NCI-H1092 treated with DMSO at 0.1 percent for 48 hours (cell line): ENCODE results near the gene GNAL.

Experiments
- DNase-seq: peaks from one replicate; lab custom pipeline; 2025; lab: John Stamatoyannopoulos, UW

The GNAL gene

GRCh38 chr18:11761553-11761952, 72.5 kb downstream of the GNAL start:
- DNase-seq = no peak

DNA sequence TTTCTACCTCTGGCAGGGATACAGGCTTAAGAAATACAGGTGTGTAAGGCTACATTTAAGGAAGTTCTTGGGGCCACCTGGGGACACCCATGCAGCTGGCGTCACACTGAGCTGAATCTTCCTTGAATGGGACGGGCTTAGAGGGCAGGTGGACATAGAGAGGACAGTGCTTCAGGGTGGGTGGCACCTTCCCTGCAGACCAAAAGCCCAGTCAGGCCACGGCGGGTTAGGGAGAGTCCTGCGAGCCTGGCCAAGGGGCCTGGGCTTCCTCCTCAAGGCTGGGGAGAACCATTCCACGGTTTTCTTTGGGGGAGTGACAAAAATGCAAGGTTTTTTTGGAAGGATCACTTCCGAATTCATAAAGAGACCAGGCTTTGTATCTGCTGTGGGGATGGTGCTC, 73.4 kb downstream of the GNAL start:
- DNase-seq = no peak

GRCh38 chr18:11767329-11767728, 78.3 kb downstream of the GNAL start:
- DNase-seq = no peak

GRCh38 chr18:11767935-11768334, 78.9 kb downstream of the GNAL start:
- DNase-seq = no peak

- no peak for DNase-seq
Measured at GRCh38 chr18:11775436-11776174, 86.5 kb downstream of the GNAL start.

DNA sequence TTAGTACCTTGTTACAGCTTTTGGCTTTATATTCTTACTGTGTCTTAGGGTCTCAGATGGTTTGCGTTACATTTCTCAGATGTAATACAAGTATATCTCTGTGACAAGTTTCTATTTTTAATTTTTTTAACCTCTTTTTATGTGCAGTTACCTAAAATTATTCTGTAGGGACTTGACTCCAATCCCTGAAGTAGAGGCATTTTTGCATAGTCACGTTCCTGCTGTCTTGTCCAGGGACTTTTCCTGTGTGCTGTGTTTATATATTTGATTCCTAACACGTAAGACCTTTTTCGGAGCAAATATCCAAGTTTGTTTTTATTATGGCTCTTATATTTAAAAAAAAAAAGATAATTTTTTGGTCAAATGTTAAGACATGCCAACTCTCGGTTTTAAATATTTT, 91.0 kb downstream of the GNAL start:
- DNase-seq = no peak

GRCh38 chr18:11783716-11784331, 94.8 kb downstream of the GNAL start:
- no peak for DNase-seq

DNA sequence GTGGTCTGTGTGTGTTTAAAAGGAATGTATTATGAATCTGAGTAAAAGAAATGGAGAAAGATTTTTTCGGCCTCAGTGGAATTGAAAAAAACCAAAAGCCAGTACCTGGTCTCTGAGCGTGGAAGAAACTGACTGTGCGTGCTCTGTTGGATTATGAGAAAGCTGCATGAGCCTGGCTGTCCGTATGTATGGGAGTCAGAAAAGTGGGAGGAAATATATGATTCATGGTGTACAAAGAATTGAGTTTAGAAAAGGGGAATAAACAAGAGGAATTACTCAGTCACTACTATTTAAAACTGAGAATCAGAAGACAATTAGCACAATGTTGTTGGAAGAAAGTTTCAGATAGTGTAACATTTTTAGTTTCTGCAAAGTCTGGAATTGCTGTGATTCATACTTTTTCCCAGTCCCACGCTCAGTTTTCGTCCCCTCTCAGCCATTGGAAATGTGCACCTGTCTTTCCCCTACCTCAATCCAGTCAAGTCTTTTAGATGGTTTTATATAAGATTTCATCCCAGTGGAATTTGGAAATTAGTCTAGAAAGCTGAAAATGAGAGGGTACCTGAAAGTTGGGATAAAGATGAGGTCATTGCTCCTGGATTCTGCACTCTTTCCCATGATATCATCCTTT, 95.7 kb downstream of the GNAL start:
- DNase-seq = no peak

DNA sequence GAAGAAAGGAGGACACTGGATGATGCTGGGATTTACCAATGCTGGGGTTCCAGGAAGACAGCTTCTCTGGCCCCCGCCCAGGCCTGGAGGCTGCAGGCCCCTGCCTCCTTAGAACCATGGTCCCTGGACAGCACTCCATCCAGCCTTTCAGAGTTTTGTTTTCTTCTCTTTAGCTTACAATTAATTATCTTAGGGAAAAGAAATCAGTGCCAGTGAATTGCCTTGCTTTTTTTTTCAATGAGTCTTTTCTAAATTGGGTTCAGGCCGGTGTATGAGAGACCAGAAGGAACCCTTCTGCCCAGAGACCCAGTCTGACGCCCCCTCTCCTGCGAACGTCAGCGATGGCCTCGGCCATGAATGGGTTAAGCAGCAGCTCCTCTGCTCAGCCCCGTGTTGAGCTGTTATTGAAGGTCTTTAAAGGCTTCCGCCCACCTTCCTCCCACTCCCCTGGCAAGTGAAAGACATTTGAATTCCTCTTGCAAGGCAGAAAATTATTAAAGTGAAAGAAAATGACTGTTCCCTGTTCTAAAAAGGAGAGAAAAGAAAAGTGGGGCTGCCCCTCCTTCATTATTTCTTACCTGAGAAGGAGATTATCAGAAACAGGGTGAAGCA, 96.5 kb downstream of the GNAL start:
- DNase-seq = no peak

- no peak for DNase-seq
Measured at GRCh38 chr18:11789716-11790510, 100.8 kb downstream of the GNAL start.

GRCh38 chr18:11791131-11791530, 102.1 kb downstream of the GNAL start:
- DNase-seq = no peak

- DNase-seq = no peak
Measured at GRCh38 chr18:11792632-11793031, 103.6 kb downstream of the GNAL start.

GRCh38 chr18:11794195-11794594, 105.1 kb downstream of the GNAL start:
- DNase-seq = no peak

DNA sequence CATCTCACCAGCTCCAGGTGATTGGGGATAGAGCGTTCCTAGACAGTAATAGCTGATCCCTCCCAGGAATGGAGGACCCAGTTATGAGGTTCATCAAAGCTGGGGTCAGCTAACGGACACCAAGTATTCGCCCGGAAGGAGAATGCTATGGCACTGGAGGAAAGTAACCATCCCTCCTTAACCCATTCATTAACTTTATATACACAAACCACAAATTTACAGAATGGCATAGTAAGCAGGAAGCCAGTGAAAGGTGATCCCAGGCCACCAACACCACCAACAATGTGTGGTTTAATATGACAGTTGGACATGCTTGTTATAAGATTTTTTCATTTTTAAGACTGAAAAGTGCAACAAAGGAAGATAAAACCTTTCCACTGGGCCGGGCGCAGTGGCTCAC, 106.9 kb downstream of the GNAL start:
- DNase-seq = no peak

DNA sequence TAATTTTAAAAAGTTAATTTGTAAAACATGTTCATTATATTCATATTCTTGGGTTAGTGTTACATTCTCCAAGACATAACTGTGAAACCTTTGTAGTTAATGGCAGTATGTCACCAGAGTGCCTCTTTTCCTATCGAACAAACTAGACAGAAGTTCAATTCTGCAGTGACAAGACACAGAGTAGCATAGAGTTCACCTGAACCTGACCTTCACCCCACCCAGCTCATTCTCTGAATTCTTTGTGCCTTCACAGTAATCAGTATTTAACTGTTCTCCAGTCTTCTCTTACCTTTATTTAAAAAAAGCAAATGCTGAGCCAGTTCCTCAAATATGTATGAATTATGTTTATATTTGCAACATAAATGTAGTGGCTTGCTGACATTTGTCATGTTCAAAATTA, 109.2 kb downstream of the GNAL start:
- no peak for DNase-seq

DNA sequence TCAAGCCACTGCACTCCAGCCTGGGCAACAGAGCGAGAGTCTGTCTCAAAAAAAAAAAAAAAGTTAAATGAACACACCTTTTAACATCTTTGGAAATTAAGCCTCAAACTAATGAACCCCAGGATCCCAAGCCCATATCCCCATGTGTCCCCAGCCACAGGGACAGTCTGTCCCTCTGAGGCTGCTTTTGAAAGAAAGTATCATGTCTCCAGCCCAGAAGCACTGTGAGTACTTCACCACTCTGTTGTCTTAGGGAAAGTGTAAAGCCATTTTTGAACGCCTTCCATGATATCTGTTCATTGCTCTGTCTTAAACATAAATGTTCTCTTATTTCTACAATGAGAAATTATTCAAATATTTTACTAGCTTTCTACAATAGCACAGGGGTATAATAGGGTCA, 110.0 kb downstream of the GNAL start:
- no peak for DNase-seq

GRCh38 chr18:11800566-11801334, 111.7 kb downstream of the GNAL start:
- DNase-seq = no peak

DNA sequence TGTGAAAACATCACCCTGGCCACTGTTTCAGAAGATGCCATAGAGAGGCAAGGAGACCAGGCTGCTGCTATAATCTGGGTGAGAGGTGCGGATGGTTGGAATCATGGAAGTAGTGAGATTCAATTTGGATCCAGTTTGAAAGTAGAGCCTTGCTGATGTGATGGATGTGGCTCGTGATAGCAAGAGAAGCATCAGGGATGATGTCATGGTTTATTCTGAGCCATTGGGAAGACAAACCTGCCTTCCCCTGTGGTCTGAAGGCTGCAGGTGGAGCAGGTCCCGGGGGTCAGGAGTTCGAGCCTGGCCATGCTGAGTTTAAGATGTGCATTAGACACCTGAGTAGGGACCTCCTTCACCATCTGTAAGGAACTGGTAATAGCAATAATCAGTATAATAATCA, 112.5 kb downstream of the GNAL start:
- no peak for DNase-seq

DNA sequence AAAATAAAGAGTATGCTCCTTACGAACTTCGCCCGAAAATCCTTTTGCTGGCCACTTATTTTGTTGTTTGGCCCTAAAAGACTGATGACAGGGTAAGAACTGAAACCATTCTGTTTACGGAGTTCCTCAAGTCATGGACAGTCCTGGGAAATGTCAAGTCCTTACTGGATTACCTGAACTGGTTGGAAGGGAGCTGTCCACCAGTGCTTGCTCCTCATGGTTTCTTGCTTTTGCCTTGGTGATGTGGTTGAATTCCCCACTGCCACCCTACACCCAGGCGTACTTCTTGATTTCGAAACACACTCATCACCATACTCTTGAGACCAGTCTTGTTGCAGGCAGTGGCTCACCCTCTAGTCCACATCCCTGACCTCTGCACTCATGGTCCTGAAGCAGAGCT, 113.1 kb downstream of the GNAL start:
- no peak for DNase-seq

DNA sequence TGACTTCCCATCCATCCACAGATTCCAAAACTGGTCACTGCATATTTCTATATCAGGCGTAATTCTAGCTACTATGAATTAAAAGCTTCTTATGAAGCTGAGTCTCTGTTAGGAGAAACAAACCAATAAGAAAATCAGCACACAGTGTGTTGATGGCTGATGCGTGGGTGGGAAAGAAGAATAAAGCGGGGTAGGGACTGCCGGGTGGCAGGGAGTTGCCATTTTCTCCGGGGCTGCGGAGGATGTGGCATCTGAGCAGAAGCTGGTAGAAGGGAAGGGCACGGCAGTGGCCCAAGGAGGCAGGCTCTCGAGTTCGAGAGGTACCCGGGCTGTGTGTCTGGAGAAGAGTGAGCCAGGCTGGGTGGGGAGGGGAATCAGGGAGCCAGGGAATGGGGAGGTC, 113.5 kb downstream of the GNAL start:
- DNase-seq = no peak

DNA sequence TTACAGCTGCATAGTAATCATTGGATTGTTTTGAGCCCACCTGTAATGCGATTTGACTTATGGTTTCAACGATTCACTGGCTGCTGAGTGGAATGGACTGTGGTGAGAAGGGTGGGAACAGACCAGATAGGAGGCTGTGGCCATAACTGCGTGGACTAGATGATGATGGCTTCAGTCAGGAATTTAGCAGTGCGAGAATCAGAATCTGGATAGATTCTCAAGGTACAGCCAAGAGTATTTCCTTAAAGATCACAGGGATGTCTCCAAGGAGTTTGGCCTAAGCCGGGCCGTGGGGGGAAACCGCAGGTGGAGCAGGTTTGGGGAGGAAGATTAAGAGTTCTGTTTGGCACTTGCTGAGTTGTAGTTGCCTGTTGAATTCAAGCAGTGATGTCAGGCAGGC, 118.2 kb downstream of the GNAL start:
- DNase-seq = no peak
